WTC11 (cell line): ENCODE results near the gene MASP1.

Source experiments
- ATF1 ChIP-seq: sonication (generic); formaldehyde crosslinking; IDR thresholded peaks from 2 replicates; pipeline ENCODE4 v1.8.1; 2023; ENCODE audit warnings: mild to moderate bottlenecking, moderate library complexity, missing genetic modification reagents
- ELF4 ChIP-seq: sonication (generic); formaldehyde crosslinking; IDR thresholded peaks from 2 replicates; pipeline ENCODE4 v1.8.1; 2022; ENCODE audit warnings: low read depth, mild to moderate bottlenecking, moderate library complexity, missing genetic modification reagents
- JUN ChIP-seq: sonication (generic); formaldehyde crosslinking; IDR thresholded peaks from 2 replicates; pipeline ENCODE4 v1.8.0; 2023; ENCODE audit warnings: mild to moderate bottlenecking, missing genetic modification reagents
- MAX ChIP-seq: sonication (generic); formaldehyde crosslinking; IDR thresholded peaks from 2 replicates; pipeline ENCODE4 v1.8.0; 2022; ENCODE audit warnings: mild to moderate bottlenecking, missing genetic modification reagents
- RELA ChIP-seq: sonication (generic); formaldehyde crosslinking; IDR thresholded peaks from 2 replicates; pipeline ENCODE4 v1.8.1; 2022; ENCODE audit warnings: missing genetic modification reagents, mild to moderate bottlenecking, borderline replicate concordance
- SMAD4 ChIP-seq: sonication (generic); formaldehyde crosslinking; IDR thresholded peaks from 2 replicates; pipeline ENCODE4 v1.8.0; 2022; ENCODE audit warnings: mild to moderate bottlenecking, missing genetic modification reagents
- USF2 ChIP-seq: sonication (generic); formaldehyde crosslinking; IDR thresholded peaks from 2 replicates; pipeline ENCODE4 v1.8.1; 2023; ENCODE audit warnings: mild to moderate bottlenecking, missing genetic modification reagents, moderate library complexity
- TF ChIP-seq, protein P1 (sequence below): fragments of 200-600 bp; IDR thresholded peaks from 2 replicates; pipeline ENCODE4 v1.8.0; 2022; ENCODE audit warnings: antibody characterized with exemption
- TF ChIP-seq, protein P2 (sequence below): sonication (generic); formaldehyde crosslinking; IDR thresholded peaks from 2 replicates; pipeline ENCODE4 v1.8.0; 2023; ENCODE audit warnings: missing genetic modification reagents
- TF ChIP-seq, protein P3 (sequence below): sonication (generic); formaldehyde crosslinking; conservative IDR thresholded peaks from 2 replicates; pipeline ENCODE4 v1.8.1; 2023; ENCODE audit warnings: mild to moderate bottlenecking, low read depth, missing genetic modification reagents, moderate library complexity

GRCh38 chr3:187271582-187271981 is 20.0 kb downstream of the MASP1 start:
- TF ChIP-seq, protein P1, sequence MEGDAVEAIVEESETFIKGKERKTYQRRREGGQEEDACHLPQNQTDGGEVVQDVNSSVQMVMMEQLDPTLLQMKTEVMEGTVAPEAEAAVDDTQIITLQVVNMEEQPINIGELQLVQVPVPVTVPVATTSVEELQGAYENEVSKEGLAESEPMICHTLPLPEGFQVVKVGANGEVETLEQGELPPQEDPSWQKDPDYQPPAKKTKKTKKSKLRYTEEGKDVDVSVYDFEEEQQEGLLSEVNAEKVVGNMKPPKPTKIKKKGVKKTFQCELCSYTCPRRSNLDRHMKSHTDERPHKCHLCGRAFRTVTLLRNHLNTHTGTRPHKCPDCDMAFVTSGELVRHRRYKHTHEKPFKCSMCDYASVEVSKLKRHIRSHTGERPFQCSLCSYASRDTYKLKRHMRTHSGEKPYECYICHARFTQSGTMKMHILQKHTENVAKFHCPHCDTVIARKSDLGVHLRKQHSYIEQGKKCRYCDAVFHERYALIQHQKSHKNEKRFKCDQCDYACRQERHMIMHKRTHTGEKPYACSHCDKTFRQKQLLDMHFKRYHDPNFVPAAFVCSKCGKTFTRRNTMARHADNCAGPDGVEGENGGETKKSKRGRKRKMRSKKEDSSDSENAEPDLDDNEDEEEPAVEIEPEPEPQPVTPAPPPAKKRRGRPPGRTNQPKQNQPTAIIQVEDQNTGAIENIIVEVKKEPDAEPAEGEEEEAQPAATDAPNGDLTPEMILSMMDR, result no peak
- TF ChIP-seq, protein P2, sequence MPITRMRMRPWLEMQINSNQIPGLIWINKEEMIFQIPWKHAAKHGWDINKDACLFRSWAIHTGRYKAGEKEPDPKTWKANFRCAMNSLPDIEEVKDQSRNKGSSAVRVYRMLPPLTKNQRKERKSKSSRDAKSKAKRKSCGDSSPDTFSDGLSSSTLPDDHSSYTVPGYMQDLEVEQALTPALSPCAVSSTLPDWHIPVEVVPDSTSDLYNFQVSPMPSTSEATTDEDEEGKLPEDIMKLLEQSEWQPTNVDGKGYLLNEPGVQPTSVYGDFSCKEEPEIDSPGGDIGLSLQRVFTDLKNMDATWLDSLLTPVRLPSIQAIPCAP (CRISPR knock-in tag), result no peak
- TF ChIP-seq JUN (CRISPR knock-in tag), result no peak
- TF ChIP-seq ATF1, result no peak
- TF ChIP-seq SMAD4 (CRISPR knock-in tag), result no peak
- TF ChIP-seq MAX, result no peak
- no peak for TF ChIP-seq RELA (CRISPR knock-in tag)
- TF ChIP-seq, protein P3, sequence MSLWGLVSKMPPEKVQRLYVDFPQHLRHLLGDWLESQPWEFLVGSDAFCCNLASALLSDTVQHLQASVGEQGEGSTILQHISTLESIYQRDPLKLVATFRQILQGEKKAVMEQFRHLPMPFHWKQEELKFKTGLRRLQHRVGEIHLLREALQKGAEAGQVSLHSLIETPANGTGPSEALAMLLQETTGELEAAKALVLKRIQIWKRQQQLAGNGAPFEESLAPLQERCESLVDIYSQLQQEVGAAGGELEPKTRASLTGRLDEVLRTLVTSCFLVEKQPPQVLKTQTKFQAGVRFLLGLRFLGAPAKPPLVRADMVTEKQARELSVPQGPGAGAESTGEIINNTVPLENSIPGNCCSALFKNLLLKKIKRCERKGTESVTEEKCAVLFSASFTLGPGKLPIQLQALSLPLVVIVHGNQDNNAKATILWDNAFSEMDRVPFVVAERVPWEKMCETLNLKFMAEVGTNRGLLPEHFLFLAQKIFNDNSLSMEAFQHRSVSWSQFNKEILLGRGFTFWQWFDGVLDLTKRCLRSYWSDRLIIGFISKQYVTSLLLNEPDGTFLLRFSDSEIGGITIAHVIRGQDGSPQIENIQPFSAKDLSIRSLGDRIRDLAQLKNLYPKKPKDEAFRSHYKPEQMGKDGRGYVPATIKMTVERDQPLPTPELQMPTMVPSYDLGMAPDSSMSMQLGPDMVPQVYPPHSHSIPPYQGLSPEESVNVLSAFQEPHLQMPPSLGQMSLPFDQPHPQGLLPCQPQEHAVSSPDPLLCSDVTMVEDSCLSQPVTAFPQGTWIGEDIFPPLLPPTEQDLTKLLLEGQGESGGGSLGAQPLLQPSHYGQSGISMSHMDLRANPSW (CRISPR knock-in tag), result no peak
- no peak for TF ChIP-seq USF2
- no peak for TF ChIP-seq ELF4
